Natural killer cell (primary cell): ENCODE measurements around the gene ZFAND3. TPM values are rescaled to one million over a fixed set of nuclear protein-coding genes. Genes with fewer than 3 reads are reported as not detected.

ENCODE experiments used
- ATAC-seq, 3 donors: fragments of 150-1000 bp in 2 of 3; fragments of 200-7000 bp in 1 of 3; cut with Tn5 transposase; 1 replicate in 1 of 3; 2 replicates in 2 of 3; pipeline ENCODE4 v1.10.0; 2021; ENCODE audit warnings: mild to moderate bottlenecking in 2 of 3, moderate library complexity in 2 of 3
- DNase-seq, 2 donors: peaks; one replicate each; pipeline versions ENCODE4 v3.0.0 to v3.0.0-alpha.2; 2013 to 2021; ENCODE audit warnings: mixed read lengths in 1 of 2
- H3K27ac ChIP-seq: one replicate; pipeline ENCODE4 v1.5.1; 2013; ENCODE audit warnings: mild to moderate bottlenecking, low read length
- H3K27me3 ChIP-seq: one replicate; pipeline ENCODE4 v1.6.1; 2013; ENCODE audit warnings: low read length; ENCODE audit not compliant: control insufficient read depth, insufficient read depth
- H3K36me3 ChIP-seq: one replicate; pipeline ENCODE4 v1.6.1; 2013; ENCODE audit warnings: low read length; ENCODE audit not compliant: control insufficient read depth, insufficient read depth
- H3K4me1 ChIP-seq: one replicate; pipeline ENCODE4 v1.6.1; 2013; ENCODE audit warnings: low read length; ENCODE audit not compliant: control insufficient read depth, insufficient read depth
- H3K4me3 ChIP-seq: one replicate; pipeline ENCODE4 v1.5.1; 2013; ENCODE audit warnings: low read length
- H3K9me3 ChIP-seq: one replicate; pipeline ENCODE4 v1.6.1; 2013; ENCODE audit warnings: low read length; ENCODE audit not compliant: control insufficient read depth, insufficient read depth
- H3K27ac Mint-ChIP-seq, 2 donors: one replicate each; pipeline ENCODE4 v1.8.0; 2022; ENCODE audit warnings: mild to moderate bottlenecking in 2 of 2, mixed read lengths in 2 of 2, moderate library complexity in 1 of 2
- H3K27me3 Mint-ChIP-seq, 2 donors: one replicate each; pipeline ENCODE4 v1.8.0; 2022; ENCODE audit warnings: low read depth in 2 of 2, mixed read lengths in 2 of 2
- H3K36me3 Mint-ChIP-seq: one replicate; pipeline ENCODE4 v1.8.0; 2022; ENCODE audit warnings: mixed read lengths
- H3K4me1 Mint-ChIP-seq, 2 donors: one replicate each; pipeline ENCODE4 v1.8.0; 2022; ENCODE audit warnings: mixed read lengths in 2 of 2
- H3K4me3 Mint-ChIP-seq: one replicate; pipeline ENCODE4 v1.8.0; 2022; ENCODE audit warnings: mild to moderate bottlenecking, moderate library complexity, mixed read lengths
- H3K9me3 Mint-ChIP-seq, 2 donors: one replicate each; pipeline ENCODE4 v1.8.0; 2022; ENCODE audit warnings: mixed read lengths in 2 of 2
- CTCF ChIP-seq: fragments of 200-600 bp; IDR thresholded peaks from one replicate; pipeline ENCODE4 v1.8.0; 2022; ENCODE audit warnings: antibody characterized with exemption
- WGBS: methylation state at CpG from one replicate; pipeline ENCODE4 v1.1.7; 2013; ENCODE audit warnings: missing lambda C conversion rate; ENCODE audit not compliant: insufficient coverage; 5-methylcytosine and 5-hydroxymethylcytosine counted together
- intact Hi-C: fragments of 100-400 bp; cut with micrococcal nuclease; formaldehyde crosslinking; loops from one replicate; pipeline ENCODE4 v1.14.2; 2022
- total RNA-seq, 4 donors: library from RNA; stranded (reverse); fragments of 120-200 nt in 1 of 4; gene quantifications; one replicate each; pipeline versions ENCODE4 v1.2.3 to v1.2.4, GENCODE V29; 2013 to 2022

Gene ZFAND3
- total RNA-seq, 3 donors from 2014 or later (not counting 1 experiment from before 2014, with no cell fraction given), result 87.7 to 97.4 (median 90.1) TPM

- intact Hi-C loops, result loop anchor here (5.0 kb wide), 1 partner anchor 42 kb away; no protein-coding TSS in a partner anchor
- H3K36me3 ChIP-seq, result no peaks in the 10 kb centered on the region
- no peaks in the 10 kb centered on the region for H3K9me3 Mint-ChIP-seq
Measured at GRCh38 chr6:37984578-37984977, 165.1 kb downstream of the ZFAND3 start.

GRCh38 chr6:37985355-37985754 lies 165.8 kb downstream of the ZFAND3 start:
- H3K4me1 ChIP-seq, result peaks cover 5% of the 10 kb centered on the region
- no peaks in the 10 kb centered on the region for H3K27me3 ChIP-seq
- no peak overlapping the region for H3K27ac ChIP-seq
- Mint-ChIP-seq H3K4me3 (peak overlapping the region; percentile 53), H3K9me3 (no peaks in the 10 kb centered on the region), H3K36me3 (no peaks in the 10 kb centered on the region), H3K4me1 (peaks cover 80 to 81% of the 10 kb centered on the region in 2 donors), H3K27ac (peak overlapping the region; percentile 39 to 63), H3K27me3 (no peaks in the 10 kb centered on the region)
- ATAC-seq (peak; percentile 65 to 81 (median 73)), DNase-seq (peak; percentile 39 to 43)
- no peak for TF ChIP-seq CTCF
- no peaks in the 10 kb centered on the region for H3K9me3 ChIP-seq
- intact Hi-C loops, result no loop called here
- H3K4me3 ChIP-seq, result no peak overlapping the region
- no peaks in the 10 kb centered on the region for H3K36me3 ChIP-seq
- 55% methylated on average over 7 of the region's 7 CpGs for WGBS

More at GRCh38 chr6:37984578-37984977, 165.1 kb downstream of the ZFAND3 start:
- DNase-seq, result no peak
- 100% methylated on average over 2 of the region's 2 CpGs for WGBS
- H3K4me1 Mint-ChIP-seq, result peaks cover 80 to 81% of the 10 kb centered on the region in 2 donors
- Histone ChIP-seq H3K27ac (no peak overlapping the region), H3K9me3 (no peaks in the 10 kb centered on the region), H3K27me3 (no peaks in the 10 kb centered on the region), H3K4me3 (no peak overlapping the region), H3K4me1 (peaks cover 5% of the 10 kb centered on the region)
- ATAC-seq, result no peak
- peak overlapping the region in 1 of 2 donors; percentile 20 for H3K27ac Mint-ChIP-seq
- no peaks in the 10 kb centered on the region for H3K36me3 Mint-ChIP-seq
- peak overlapping the region; percentile 19 for H3K4me3 Mint-ChIP-seq
- H3K27me3 Mint-ChIP-seq, result no peaks in the 10 kb centered on the region
- no peak for TF ChIP-seq CTCF

- H3K36me3 ChIP-seq, result no peaks in the 10 kb centered on the region
- H3K4me1 Mint-ChIP-seq, result peaks cover 72 to 74% of the 10 kb centered on the region in 2 donors
Measured at GRCh38 chr6:37987018-37987417, 167.5 kb downstream of the ZFAND3 start.

More at GRCh38 chr6:37987018-37987417, 167.5 kb downstream of the ZFAND3 start:
- Mint-ChIP-seq H3K27ac (peak overlapping the region in 1 of 2 donors; percentile 38), H3K27me3 (no peaks in the 10 kb centered on the region), H3K4me3 (no peak overlapping the region), H3K9me3 (no peaks in the 10 kb centered on the region), H3K36me3 (no peaks in the 10 kb centered on the region)
- no peak overlapping the region for H3K27ac ChIP-seq
- ATAC-seq, result no peak
- WGBS, result 87% methylated on average over 1 of the region's 1 CpG
- H3K9me3 ChIP-seq, result no peaks in the 10 kb centered on the region
- H3K4me3 ChIP-seq, result no peak overlapping the region
- DNase-seq, result no peak
- intact Hi-C loops, result no loop called here
- no peak for TF ChIP-seq CTCF
- H3K4me1 ChIP-seq, result peaks cover 5% of the 10 kb centered on the region
- H3K27me3 ChIP-seq, result no peaks in the 10 kb centered on the region
